NCI-H1092 (cell line): ENCODE measurements around the gene TTC36.
"Not testable (repeated sequence)": the region's sequence is repeated elsewhere in the genome, so short reads cannot be mapped to it uniquely, and the experiment has no call there.

Experiments used
- DNase-seq: peaks from one replicate; lab custom pipeline; 2025; lab: John Stamatoyannopoulos, UW

The TTC36 gene

GRCh38 chr11:118532091-118532490, 4.8 kb downstream of the TTC36 start:
- DNase-seq = no peak

GRCh38 chr11:118532852-118533768, 5.8 kb downstream of the TTC36 start:
- no peak for DNase-seq

- no peak for DNase-seq
Measured at GRCh38 chr11:118533769-118534729, 6.8 kb downstream of the TTC36 start.

- no peak for DNase-seq
Measured at GRCh38 chr11:118535261-118535660, 8.0 kb downstream of the TTC36 start.

- no peak for DNase-seq
Measured at GRCh38 chr11:118536726-118537125, 9.5 kb downstream of the TTC36 start.

- no peak for DNase-seq
Measured at GRCh38 chr11:118537409-118537980, 10.2 kb downstream of the TTC36 start.

GRCh38 chr11:118544010-118544646, 16.9 kb downstream of the TTC36 start:
- DNase-seq = no peak

- no peak for DNase-seq
Measured at GRCh38 chr11:118544647-118545010, 17.4 kb downstream of the TTC36 start.

- no peak for DNase-seq
Measured at GRCh38 chr11:118545533-118545932, 18.3 kb downstream of the TTC36 start.

GRCh38 chr11:118547132-118547531, 19.9 kb downstream of the TTC36 start:
- no peak for DNase-seq

GRCh38 chr11:118552341-118552740, 25.1 kb downstream of the TTC36 start:
- no peak for DNase-seq

- no peak for DNase-seq
Measured at GRCh38 chr11:118560806-118561205, 33.5 kb downstream of the TTC36 start.

- DNase-seq = no peak
Measured at GRCh38 chr11:118565051-118565450, 37.8 kb downstream of the TTC36 start.

GRCh38 chr11:118569670-118570069, 42.4 kb downstream of the TTC36 start:
- DNase-seq = no peak

- no peak for DNase-seq
Measured at GRCh38 chr11:118570787-118571186, 43.5 kb downstream of the TTC36 start.

GRCh38 chr11:118571701-118572060, 44.4 kb downstream of the TTC36 start:
- DNase-seq = not testable (repeated sequence)

- DNase-seq = peak; percentile 72
Measured at GRCh38 chr11:118572061-118572980, 45.0 kb downstream of the TTC36 start, which contains the start of gene ARCN1. Gene ARCN1 (plus strand): TSS chr11:118572409. CDS start chr11:118572548, 139 bp downstream.

- DNase-seq = no peak
Measured at GRCh38 chr11:118572981-118573550, 45.8 kb downstream of the TTC36 start.

- no peak for DNase-seq
Measured at GRCh38 chr11:118574636-118575035, 47.4 kb downstream of the TTC36 start.

GRCh38 chr11:118577995-118578394, 50.7 kb downstream of the TTC36 start:
- not testable (repeated sequence) for DNase-seq
